Esophagus muscularis mucosa (tissue), 4 donors: ENCODE results near the gene LRRC43. TPM values are rescaled to one million over a fixed set of nuclear protein-coding genes. Genes with fewer than 3 reads are reported as not detected.

ENCODE experiments used
- DNase-seq: peaks from one replicate; pipeline ENCODE4 v3.0.0-alpha.2; 2017; ENCODE audit errors: extremely low spot score
- H3K27ac ChIP-seq, 4 donors: fragments of 200-600 bp; sonication (generic); replicated peaks in 1 of 4; 1 replicate in 3 of 4; 2 replicates in 1 of 4; pipeline ENCODE4 v1.5.1; 2016 to 2019; ENCODE audit warnings: mild to moderate bottlenecking in 1 of 4
- H3K27me3 ChIP-seq, 4 donors: fragments of 200-600 bp; sonication (generic); one replicate each; pipeline versions ENCODE4 v1.5.1 to v1.6.0; 2016 to 2019
- H3K36me3 ChIP-seq, 4 donors: fragments of 200-600 bp; sonication (generic); one replicate each; pipeline ENCODE4 v1.5.1; 2016 to 2019
- H3K4me1 ChIP-seq, 4 donors: fragments of 200-600 bp; sonication (generic); one replicate each; pipeline ENCODE4 v1.5.1; 2016 to 2019
- H3K4me3 ChIP-seq, 4 donors: fragments of 200-600 bp; sonication (generic); 1 replicate in 2 of 4; 2 replicates in 2 of 4; pipeline ENCODE4 v1.5.1; 2016 to 2019; ENCODE audit warnings: mild to moderate bottlenecking in 4 of 4, moderate library complexity in 1 of 4
- H3K9me3 ChIP-seq, 4 donors: fragments of 200-600 bp; sonication (generic); 1 replicate in 3 of 4; 2 replicates in 1 of 4; pipeline ENCODE4 v1.5.1; 2016 to 2019
- CTCF ChIP-seq, 3 experiments: fragments of 200-600 bp in 2 of 3; fragments of 450-650 bp in 1 of 3; sonication (generic) in 2 of 3; IDR thresholded peaks; one replicate each; pipeline ENCODE4 v1.5.1; 2017 to 2019; ENCODE audit warnings: antibody characterized with exemption in 3 of 3, mild to moderate bottlenecking in 2 of 3, moderate library complexity in 1 of 3
- EP300 ChIP-seq: sonication (generic); formaldehyde crosslinking; IDR thresholded peaks from one replicate; pipeline ENCODE4 v1.6.1; 2017; ENCODE audit warnings: antibody characterized with exemption
- POLR2A ChIP-seq: fragments of 450-650 bp; IDR thresholded peaks from one replicate; pipeline ENCODE4 v1.6.1; 2017; ENCODE audit warnings: antibody characterized with exemption, moderate library complexity, mild to moderate bottlenecking, low read depth
- POLR2AphosphoS5 ChIP-seq, 2 donors: sonication (generic); formaldehyde crosslinking; IDR thresholded peaks; one replicate each; pipeline ENCODE4 v1.6.1; 2017; ENCODE audit warnings: antibody characterized with exemption in 2 of 2
- WGBS: methylation state at CpG from one replicate; pipeline ENCODE4 v1.1.5; 2018; 5-methylcytosine and 5-hydroxymethylcytosine counted together
- intact Hi-C: fragments of 100-400 bp; cut with DNase I; formaldehyde crosslinking; loops from one replicate; pipeline ENCODE4 v1.15.1; 2023
- total RNA-seq, 4 donors: library from RNA; depleted of rRNA; stranded (reverse); fragments of >200 nt; gene quantifications; one replicate each; pipeline versions ENCODE4 v1.1.0 to v1.2.1, GENCODE V29; 2016

LRRC43 gene
- total RNA-seq, 4 donors from 2014 or later, result 0.99 to 2.5 (median 1.3) TPM; not detected in 1

DNA sequence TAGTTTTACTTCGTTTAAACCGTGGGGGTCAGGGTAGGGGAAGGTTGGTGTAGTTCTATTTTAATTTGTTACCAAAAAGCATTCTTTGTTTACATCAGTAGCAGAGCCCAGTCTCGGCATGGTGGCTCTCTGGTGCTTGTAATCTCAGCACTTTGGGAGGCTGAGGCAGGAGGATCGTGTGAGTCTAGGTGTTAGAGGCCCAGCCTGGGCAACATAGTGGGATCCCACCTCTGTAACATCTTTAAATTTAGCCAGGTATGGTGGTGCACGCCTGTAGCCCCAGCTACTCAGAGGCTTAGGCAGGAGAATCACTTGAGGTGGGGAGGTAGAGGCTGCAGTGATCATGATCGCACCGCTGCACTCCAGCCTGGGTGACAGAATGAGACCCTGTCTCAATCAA is 2.2 kb downstream of the LRRC43 start:
- WGBS, result 96% methylated on average over 7 of the region's 7 CpGs
- no peak for TF ChIP-seq POLR2A
- TF ChIP-seq CTCF (IDR thresholded peaks at IDR 0.05), result no peak
- TF ChIP-seq EP300, result no peak
- TF ChIP-seq POLR2AphosphoS5 (IDR thresholded peaks at IDR 0.05), result no peak
- intact Hi-C loops, result no loop called here

DNA sequence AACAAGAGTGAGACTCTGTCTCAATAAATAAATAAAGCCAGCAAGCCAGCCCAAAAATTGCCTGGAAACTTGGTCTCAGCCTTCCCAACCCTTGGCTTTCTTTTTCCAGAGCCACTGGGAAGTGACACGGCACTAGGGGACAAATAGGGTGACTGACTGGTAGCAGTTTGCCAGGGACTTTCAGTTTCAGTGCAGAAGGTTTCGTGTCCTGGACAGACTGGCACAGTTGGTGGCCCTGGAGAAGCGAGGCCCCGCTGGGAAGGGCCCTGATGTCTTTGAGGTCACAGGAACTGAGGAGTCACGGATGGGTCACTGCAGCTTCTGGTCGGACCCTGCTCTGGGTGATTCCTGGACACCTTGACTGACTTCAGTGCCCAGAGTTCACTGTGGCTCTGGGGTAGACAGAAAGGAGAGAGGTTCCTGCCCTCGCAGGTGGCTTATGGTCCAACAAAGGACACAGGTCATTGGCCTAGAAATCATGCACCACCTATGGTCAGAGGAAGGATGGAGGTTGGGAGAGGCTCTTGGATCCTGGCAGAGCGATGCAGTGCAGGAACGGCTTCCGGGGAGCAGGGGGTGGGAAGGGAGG is 2.7 kb downstream of the LRRC43 start:
- Histone ChIP-seq H3K27me3 (peaks cover 0 to 17% (median 0%) of the 10 kb centered on the region in 4 donors), H3K27ac (no peak overlapping the region), H3K4me1 (peaks cover 0 to 13% (median 12%) of the 10 kb centered on the region in 4 donors), H3K9me3 (no peaks in the 10 kb centered on the region), H3K4me3 (no peak overlapping the region), H3K36me3 (no peaks in the 10 kb centered on the region)
- WGBS, result 86% methylated on average over 9 of the region's 10 CpGs
- intact Hi-C loops, result no loop called here
- DNase-seq, result no peak
- TF ChIP-seq POLR2A (no peak), POLR2AphosphoS5 (IDR thresholded peaks at IDR 0.05) (no peak), EP300 (no peak), CTCF (IDR thresholded peaks at IDR 0.05) (no peak)

More for the DNA sequence above, 2.2 kb downstream of the LRRC43 start:
- H3K4me3 ChIP-seq, result no peak overlapping the region
- no peak overlapping the region for H3K27ac ChIP-seq
- H3K4me1 ChIP-seq, result peaks cover 0 to 13% (median 12%) of the 10 kb centered on the region in 4 donors
- DNase-seq, result no peak
- peaks cover 0 to 12% (median 0%) of the 10 kb centered on the region in 4 donors for H3K27me3 ChIP-seq
- no peaks in the 10 kb centered on the region for H3K9me3 ChIP-seq
- H3K36me3 ChIP-seq, result no peaks in the 10 kb centered on the region

GRCh38 chr12:122187466-122187865 is 4.5 kb downstream of the LRRC43 start:
- Histone ChIP-seq H3K4me3 (no peak overlapping the region), H3K27me3 (peaks cover 0 to 18% (median 0%) of the 10 kb centered on the region in 4 donors), H3K36me3 (no peaks in the 10 kb centered on the region), H3K9me3 (no peaks in the 10 kb centered on the region), H3K4me1 (peaks cover 0 to 12% (median 12%) of the 10 kb centered on the region in 4 donors), H3K27ac (no peak overlapping the region)
- intact Hi-C loops, result no loop called here
- DNase-seq, result no peak
- TF ChIP-seq POLR2AphosphoS5 (IDR thresholded peaks at IDR 0.05), result no peak
- TF ChIP-seq POLR2A, result no peak
- TF ChIP-seq EP300, result no peak
- no peak for TF ChIP-seq CTCF (IDR thresholded peaks at IDR 0.05)
- 68% methylated on average over 12 of the region's 12 CpGs for WGBS

DNA sequence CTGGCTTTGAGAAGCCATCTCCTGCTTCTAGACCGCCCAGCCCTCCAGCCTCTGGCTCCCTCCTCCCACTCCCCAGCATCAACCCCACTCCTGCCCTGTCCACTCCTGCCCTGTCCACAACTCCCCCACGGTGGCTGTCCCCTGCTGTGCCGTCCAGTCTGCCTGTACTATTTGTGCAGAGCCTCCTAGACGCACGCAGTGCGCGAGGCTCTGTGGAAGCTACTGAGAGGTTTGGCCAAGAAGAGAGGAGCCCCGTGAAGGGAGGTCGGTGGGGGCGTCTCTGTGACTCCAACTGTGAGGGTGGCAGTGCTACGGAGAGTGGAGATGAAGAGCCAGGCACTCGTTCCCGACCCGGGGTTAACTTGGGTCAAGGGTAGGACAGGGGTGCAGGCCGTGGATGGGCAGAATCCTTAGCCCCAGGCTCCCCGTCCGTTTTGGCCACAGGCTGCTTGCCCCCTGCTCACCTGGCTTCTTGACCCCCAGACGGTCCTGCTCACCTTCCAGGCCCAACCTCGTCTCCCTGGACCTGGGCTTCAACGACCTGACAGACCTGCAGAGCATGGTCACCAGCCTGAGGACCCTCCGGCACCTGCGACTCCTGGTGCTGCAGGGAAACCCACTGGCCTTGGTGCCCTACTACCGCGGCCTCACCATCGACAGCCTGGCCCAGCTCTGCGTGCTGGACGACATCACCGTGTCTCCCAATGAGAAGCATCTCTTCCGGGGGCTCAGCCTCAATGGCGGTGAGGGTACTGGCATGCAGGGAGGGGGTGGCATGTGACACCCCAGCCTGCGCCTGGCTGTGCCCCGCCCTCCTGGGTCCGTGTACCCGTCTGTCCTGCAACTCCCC is 6.9 kb downstream of the LRRC43 start:
- intact Hi-C loops, result loop anchor here (10.0 kb wide), 1 partner anchor 55 kb away; no protein-coding TSS in a partner anchor
- Histone ChIP-seq H3K27ac (no peak overlapping the region), H3K27me3 (peaks cover 0 to 9% (median 0%) of the 10 kb centered on the region in 4 donors), H3K4me3 (no peak overlapping the region), H3K4me1 (no peaks in the 10 kb centered on the region), H3K9me3 (no peaks in the 10 kb centered on the region), H3K36me3 (no peaks in the 10 kb centered on the region)
- no peak for DNase-seq
- WGBS, result 87% methylated on average over 19 of the region's 34 CpGs
- TF ChIP-seq EP300 (no peak), POLR2AphosphoS5 (IDR thresholded peaks at IDR 0.05) (no peak), CTCF (IDR thresholded peaks at IDR 0.05) (no peak), POLR2A (no peak)
